Endothelial cell of umbilical vein (primary cell): Measurements from ENCODE around the gene LMTK2. TPM values are rescaled to one million over a fixed set of nuclear protein-coding genes. Genes with fewer than 3 reads are reported as not detected.

Source experiments
- BruUV-seq: library from RNA; stranded (reverse); fragments of 400-500 nt; replicated peaks from 2 replicates; lab custom pipeline; 2021; lab: Mats Ljungman, UMichigan
- CTCF ChIA-PET: fragments of 300-600, 350-600 bp; sonication (Branson Sonifier 250); formaldehyde crosslinking; loops from one replicate; lab custom pipeline; 2021; ENCODE audit warnings: antibody characterized with exemption, inconsistent platforms; lab: Charles Lee
- POLR2A ChIA-PET: fragments of 300-600, 350-600 bp; sonication (Branson Sonifier 250); formaldehyde crosslinking; loops from one replicate; lab custom pipeline; 2021; ENCODE audit warnings: antibody characterized with exemption, inconsistent platforms; lab: Charles Lee
- DNase-seq: peaks from one replicate; pipeline ENCODE4 v3.0.0-alpha.2; 2011; ENCODE audit warnings: low read depth, low spot score
- FAIRE-seq: peaks from 2 replicates; lab custom pipeline; 2011; peaks lifted over from hg19 to GRCh38; lab: Jason Lieb, UNC
- H2AFZ ChIP-seq: 2 replicates; pipeline ENCODE4 v1.6.0; 2012; ENCODE audit warnings: low read depth, low read length, control low read depth, inconsistent platforms
- H3K27ac ChIP-seq: 2 replicates; pipeline ENCODE4 v1.5.1; 2011; ENCODE audit warnings: low read depth, mild to moderate bottlenecking, control low read depth, low read length, moderate library complexity; ENCODE audit not compliant: insufficient read depth
- H3K27me3 ChIP-seq, 2 experiments: 2 replicates each; pipeline versions ENCODE4 v1.6.0 to v1.6.1; 2011; ENCODE audit warnings: low read length in 2 of 2, mixed read lengths in 1 of 2; ENCODE audit not compliant: control insufficient read depth in 2 of 2, insufficient read depth in 2 of 2
- H3K36me3 ChIP-seq, 2 experiments: 2 replicates in 1 of 2; 3 replicates in 1 of 2; pipeline ENCODE4 v1.5.1; 2011; ENCODE audit warnings: low read length in 2 of 2, mild to moderate bottlenecking in 1 of 2, moderate library complexity in 1 of 2; ENCODE audit not compliant: control insufficient read depth in 2 of 2, insufficient read depth in 2 of 2; ENCODE audit errors: extremely low read depth in 1 of 2
- H3K4me1 ChIP-seq: 3 replicates; pipeline ENCODE4 v1.5.1; 2011; ENCODE audit warnings: mild to moderate bottlenecking, low read length; ENCODE audit not compliant: control insufficient read depth, insufficient read depth; ENCODE audit errors: extremely low read depth
- H3K4me2 ChIP-seq: 2 replicates; pipeline ENCODE4 v1.6.1; 2011; ENCODE audit warnings: low read length, control low read depth, mixed read lengths; ENCODE audit not compliant: insufficient read depth
- H3K4me3 ChIP-seq, 3 experiments: fragments of 200-600 bp in 1 of 3; sonication (generic), shearing (Covaris generic) in 1 of 3; replicated peaks in 1 of 3; 2 replicates each; pipeline ENCODE4 v1.5.1; 2011 to 2016; ENCODE audit warnings: control low read depth in 3 of 3, low read length in 3 of 3, mild to moderate bottlenecking in 2 of 3, inconsistent platforms in 1 of 3, low read depth in 1 of 3, moderate library complexity in 1 of 3; ENCODE audit not compliant: insufficient read depth in 1 of 3
- H3K79me2 ChIP-seq: 2 replicates; pipeline ENCODE4 v1.6.0; 2012; ENCODE audit warnings: low read length, inconsistent platforms; ENCODE audit not compliant: control insufficient read depth, insufficient read depth
- H3K9ac ChIP-seq: replicated peaks from 2 replicates; pipeline ENCODE3; 2011; ENCODE audit warnings: low read length, control low read depth; ENCODE audit not compliant: insufficient read depth; ENCODE audit errors: extremely low read depth
- H3K9me1 ChIP-seq: replicated peaks from 3 replicates; pipeline ENCODE4 v1.6.0; 2011; ENCODE audit warnings: mild to moderate bottlenecking, low read length; ENCODE audit not compliant: control insufficient read depth, insufficient read depth; ENCODE audit errors: extremely low read depth
- H3K9me3 ChIP-seq: replicated peaks from 2 replicates; pipeline ENCODE4 v1.5.1; 2012; ENCODE audit warnings: low read length, inconsistent platforms; ENCODE audit not compliant: control insufficient read depth, insufficient read depth
- H4K20me1 ChIP-seq: replicated peaks from 2 replicates; pipeline ENCODE3; 2011; ENCODE audit warnings: mild to moderate bottlenecking, low read length; ENCODE audit not compliant: control insufficient read depth, insufficient read depth; ENCODE audit errors: extremely low read depth
- EZH2 ChIP-seq: IDR thresholded peaks from 2 replicates; pipeline ENCODE4 v1.6.1; 2012; ENCODE audit warnings: borderline replicate concordance, low read depth, mild to moderate bottlenecking, moderate library complexity, low read length, inconsistent platforms; ENCODE audit not compliant: severe bottlenecking
- FOS ChIP-seq: IDR thresholded peaks from 2 replicates; pipeline ENCODE4 v1.6.1; 2011; ENCODE audit warnings: mild to moderate bottlenecking, low read length, moderate library complexity, borderline replicate concordance; ENCODE audit not compliant: insufficient read depth
- GATA2 ChIP-seq: IDR thresholded peaks from 2 replicates; pipeline ENCODE4 v1.7.0; 2011; ENCODE audit warnings: low read depth, mild to moderate bottlenecking, moderate library complexity, mixed read lengths, low read length; ENCODE audit not compliant: insufficient read length, insufficient read depth
- JUN ChIP-seq: IDR thresholded peaks from 2 replicates; pipeline ENCODE4 v1.6.1; 2011; ENCODE audit warnings: borderline replicate concordance, low read depth; ENCODE audit not compliant: insufficient read length, insufficient read depth
- MYC ChIP-seq: IDR thresholded peaks from one replicate; pipeline ENCODE4 v1.6.1; 2011; ENCODE audit warnings: mild to moderate bottlenecking, low read depth, low read length
- POLR2A ChIP-seq: IDR thresholded peaks from 2 replicates; pipeline ENCODE4 v1.6.1; 2012; ENCODE audit warnings: low read depth, mild to moderate bottlenecking, control low read depth, low read length
- POLR2AphosphoS5 ChIP-seq: IDR thresholded peaks from 2 replicates; pipeline ENCODE4 v1.6.1; 2012; ENCODE audit warnings: low read depth, mild to moderate bottlenecking, control low read depth, low read length, moderate library complexity; ENCODE audit not compliant: insufficient read depth
- dilution Hi-C: fragments of 300-500 bp; cut with MboI; formaldehyde crosslinking; loops from one replicate; pipeline ENCODE4 v1.15.0; 2019; ENCODE audit warnings: low sequenced_read_pairs; ENCODE audit not compliant: extremely low pct_ligation_motif_present
- intact Hi-C: fragments of 100-400 bp; cut with micrococcal nuclease; formaldehyde crosslinking; loops from one replicate; pipeline ENCODE4 v1.10.0; 2022
- polyA plus RNA-seq, 4 experiments: library from polyadenylated mRNA; depleted of rRNA in 3 of 4; stranded (reverse) in 3 of 4; unstranded in 1 of 4; fragments of >200 nt; gene quantifications; 2 replicates each; pipeline versions ENCODE4 v1.2.1 to v1.2.3, GENCODE V29; 2011 to 2012; ENCODE audit warnings: missing spikeins in 1 of 4
- total RNA-seq: library from RNA; stranded (reverse); gene quantifications from 2 replicates; pipeline ENCODE4 v1.2.3, GENCODE V29; 2021
- TF ChIP-seq, protein P1 (sequence below), 2 donors: IDR thresholded peaks; 1 replicate in 1 of 2; 2 replicates in 1 of 2; pipeline ENCODE4 v1.5.1; 2011; ENCODE audit warnings: low read length in 2 of 2, mild to moderate bottlenecking in 2 of 2, moderate library complexity in 2 of 2, control low read depth in 1 of 2, inconsistent platforms in 1 of 2, low read depth in 1 of 2; ENCODE audit not compliant: insufficient read depth in 1 of 2; ENCODE audit errors: extremely low read depth in 1 of 2
- TF ChIP-seq, protein P2 (sequence below): IDR thresholded peaks from 2 replicates; pipeline ENCODE4 v1.6.1; 2011; ENCODE audit not compliant: insufficient read depth, insufficient read length

Gene LMTK2
- total and polyA plus RNA-seq, 2 donors (not counting 3 experiments of a cell fraction or from before 2014, with no cell fraction given): 5.9 to 13.8 TPM

DNA sequence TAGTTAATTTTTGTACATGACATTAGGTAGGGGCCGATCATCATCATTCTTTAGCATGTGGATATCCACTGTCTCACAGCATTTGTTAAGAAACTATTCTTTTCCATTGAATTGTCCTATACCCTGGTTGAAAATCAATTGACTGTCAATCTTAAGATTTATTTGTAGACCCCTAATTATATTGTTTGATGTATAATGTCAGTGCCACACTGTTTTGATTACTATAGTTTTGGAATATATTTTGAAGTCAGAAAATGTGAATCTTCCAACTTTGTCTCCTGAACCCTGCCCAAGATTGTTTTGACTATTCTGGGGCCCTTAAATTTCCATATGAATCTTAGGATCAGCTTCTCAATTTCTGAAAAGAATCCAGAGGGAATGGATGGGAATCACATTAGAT lies 6.6 kb upstream of the LMTK2 start:
- Histone ChIP-seq H3K4me1 (no peaks in the 10 kb centered on the region), H2AFZ (no peak overlapping the region), H3K79me2 (no peaks in the 10 kb centered on the region), H3K27ac (no peak overlapping the region), H3K36me3 (no peaks in the 10 kb centered on the region), H3K4me2 (no peak overlapping the region), H4K20me1 (no peaks in the 10 kb centered on the region), H3K9ac (no peak overlapping the region), H3K27me3 (no peaks in the 10 kb centered on the region), H3K9me1 (no peaks in the 10 kb centered on the region), H3K9me3 (no peaks in the 10 kb centered on the region), H3K4me3 (no peak overlapping the region)
- TF ChIP-seq POLR2AphosphoS5 (no peak), FOS (no peak)
- no TSS peak for BruUV-seq
- dilution Hi-C loops (no loop called here), intact Hi-C loops (no loop called here)
- CTCF ChIA-PET: no interaction called here
- DNase-seq (no peak), FAIRE-seq (no peak)
- POLR2A ChIA-PET: no interaction called here

DNA sequence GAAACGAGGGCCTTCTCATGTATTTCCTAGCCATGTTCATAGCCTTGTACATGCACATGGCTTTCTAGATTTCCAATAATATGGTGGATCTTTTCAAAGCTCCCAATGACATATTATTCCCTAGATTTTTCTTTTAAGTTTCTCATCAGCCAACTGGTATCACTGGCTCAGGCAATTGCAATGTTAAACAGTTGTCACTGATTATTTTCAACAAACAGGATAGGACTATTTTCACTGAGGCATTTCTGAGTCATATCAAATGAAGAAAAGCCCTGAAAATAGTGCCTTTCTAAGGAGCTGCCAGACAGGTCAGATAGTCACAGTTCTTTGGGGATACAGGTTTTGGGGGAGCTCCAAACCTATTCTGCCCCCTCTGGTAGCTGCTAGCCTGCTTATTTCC lies 4.5 kb upstream of the LMTK2 start:
- intact Hi-C loops (no loop called here), dilution Hi-C loops (no loop called here)
- Histone ChIP-seq H3K4me3 (no peak overlapping the region), H4K20me1 (no peaks in the 10 kb centered on the region), H3K27me3 (no peaks in the 10 kb centered on the region), H3K4me1 (no peaks in the 10 kb centered on the region), H3K4me2 (no peak overlapping the region), H3K79me2 (peaks cover 3% of the 10 kb centered on the region), H3K9ac (no peak overlapping the region), H3K27ac (no peak overlapping the region), H2AFZ (no peak overlapping the region), H3K9me1 (no peaks in the 10 kb centered on the region), H3K36me3 (no peaks in the 10 kb centered on the region), H3K9me3 (no peaks in the 10 kb centered on the region)
- no TSS peak for BruUV-seq
- TF ChIP-seq FOS (no peak), POLR2A (no peak), JUN (no peak), POLR2AphosphoS5 (no peak), GATA2 (no peak), MYC (no peak), EZH2 (no peak)
- TF ChIP-seq, protein P1, sequence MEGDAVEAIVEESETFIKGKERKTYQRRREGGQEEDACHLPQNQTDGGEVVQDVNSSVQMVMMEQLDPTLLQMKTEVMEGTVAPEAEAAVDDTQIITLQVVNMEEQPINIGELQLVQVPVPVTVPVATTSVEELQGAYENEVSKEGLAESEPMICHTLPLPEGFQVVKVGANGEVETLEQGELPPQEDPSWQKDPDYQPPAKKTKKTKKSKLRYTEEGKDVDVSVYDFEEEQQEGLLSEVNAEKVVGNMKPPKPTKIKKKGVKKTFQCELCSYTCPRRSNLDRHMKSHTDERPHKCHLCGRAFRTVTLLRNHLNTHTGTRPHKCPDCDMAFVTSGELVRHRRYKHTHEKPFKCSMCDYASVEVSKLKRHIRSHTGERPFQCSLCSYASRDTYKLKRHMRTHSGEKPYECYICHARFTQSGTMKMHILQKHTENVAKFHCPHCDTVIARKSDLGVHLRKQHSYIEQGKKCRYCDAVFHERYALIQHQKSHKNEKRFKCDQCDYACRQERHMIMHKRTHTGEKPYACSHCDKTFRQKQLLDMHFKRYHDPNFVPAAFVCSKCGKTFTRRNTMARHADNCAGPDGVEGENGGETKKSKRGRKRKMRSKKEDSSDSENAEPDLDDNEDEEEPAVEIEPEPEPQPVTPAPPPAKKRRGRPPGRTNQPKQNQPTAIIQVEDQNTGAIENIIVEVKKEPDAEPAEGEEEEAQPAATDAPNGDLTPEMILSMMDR (IDR thresholded peaks at IDR 0.05; ENCODE audit: extremely low read depth in 1 of 2, insufficient read depth in 1 of 2, low read depth in 1 of 2, low read length in 2 of 2): no peak
- TF ChIP-seq, protein P2, sequence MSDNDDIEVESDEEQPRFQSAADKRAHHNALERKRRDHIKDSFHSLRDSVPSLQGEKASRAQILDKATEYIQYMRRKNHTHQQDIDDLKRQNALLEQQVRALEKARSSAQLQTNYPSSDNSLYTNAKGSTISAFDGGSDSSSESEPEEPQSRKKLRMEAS: no peak
- CTCF ChIA-PET: interaction anchor here (1.4 kb wide), 2 partner anchors 66 to 81 kb away, joined by 5 to 10 read pairs; no protein-coding TSS in a partner anchor
- POLR2A ChIA-PET: no interaction called here
- no peak for FAIRE-seq
- DNase-seq: no peak
